ENCODE data around the gene ANKRD13A. TPM values are rescaled to one million over a fixed set of nuclear protein-coding genes. Genes with fewer than 3 reads are reported as not detected.

ANKRD13A gene
- total and polyA plus RNA-seq, 2 of the 13 experiments (the other 11 are each of a cell fraction or from before 2014, with no cell fraction given) = 34.1 to 41.6 TPM

DNA sequence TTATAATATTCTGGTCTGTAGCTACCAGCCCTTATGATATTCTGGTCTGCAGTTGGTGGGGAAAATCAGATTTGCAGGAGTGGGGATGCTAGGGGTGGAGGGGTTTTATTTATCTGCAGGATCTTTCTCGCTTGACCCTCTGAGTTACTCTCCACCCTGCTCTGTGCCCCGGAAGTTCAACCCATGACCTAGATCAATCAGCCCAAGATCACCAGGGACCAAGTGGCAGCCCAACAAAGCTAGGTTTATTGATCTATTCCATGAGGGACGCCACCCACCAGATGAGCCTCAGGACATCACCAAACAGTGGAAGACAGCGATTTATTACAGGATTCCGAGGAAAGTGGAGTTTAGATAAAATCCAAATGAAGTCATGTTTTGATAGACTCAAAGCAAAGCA is 74.9 kb downstream of the ANKRD13A start:
- Histone ChIP-seq H3K9me3 (ENCODE audit: low read length) (no peaks in the 10 kb centered on the region), H3K9ac (ENCODE audit: insufficient read depth, low read depth, low read length) (0 out of 2 replicates have a peak overlapping the region, but pooled peaks have one; percentile 4), H3K27ac (ENCODE audit: extremely low read length, insufficient read depth, low read length) (no peak overlapping the region), H4K20me1 (ENCODE audit: insufficient read depth, low read length) (no peaks in the 10 kb centered on the region), H3K27me3 (ENCODE audit: control insufficient read depth in 1 of 2, insufficient read depth in 2 of 2, low read length in 2 of 2) (no peaks in the 10 kb centered on the region), H3K4me3 (replicated peaks in 1 of 3; ENCODE audit: insufficient read depth in 1 of 3, low read depth in 2 of 3, low read length in 3 of 3) (0 out of 6 replicates have a peak overlapping the region, but pooled peaks of 1 of the 3 experiments have one; percentile 53), H2AFZ (ENCODE audit: low read length) (no peak overlapping the region), H3K79me2 (ENCODE audit: insufficient read depth, low read length) (no peaks in the 10 kb centered on the region), H3K4me2 (ENCODE audit: low read depth, low read length) (peak overlapping the region; percentile 45), H3K36me3 (replicated peaks in 1 of 2; ENCODE audit: control insufficient read depth in 1 of 2, insufficient read depth in 2 of 2, low read length in 2 of 2) (no peaks in the 10 kb centered on the region), H3K4me1 (ENCODE audit: insufficient read depth, low read length) (peaks cover 38% of the 10 kb centered on the region)
- intact Hi-C loops (cut with micrococcal nuclease; ENCODE audit: unreplicated experiment) = no loop called here
- BruUV-seq (replicated peaks) = no TSS peak
- no peak for DNase-seq (ENCODE audit: low spot score)
- in situ Hi-C loops (cut with HindIII; ENCODE audit: extremely low pct_ligation_motif_present, low pct_unique_long_range_greater_than_20kb) = no loop called here
- 19% methylated on average over 5 of the region's 5 CpGs for WGBS (ENCODE audit: low lambda C conversion rate)
- ChIA-PET CTCF (ENCODE audit: low intra/inter-chr PET ratio, low total read pairs) (no interaction called here), POLR2A (interaction anchor here (1.0 to 1.9 kb wide), 5 partner anchors 14 to 26 kb away, joined by 4 to 8 read pairs (median 5); no protein-coding TSS in a partner anchor)
- FAIRE-seq = peak; percentile 8
- ATAC-seq = peak; percentile 47
- TF ChIP-seq GABPA (IDR thresholded peaks at IDR 0.05; ENCODE audit: low read depth, low read length) (no peak), GABPA (CRISPR knock-in tag; IDR thresholded peaks at IDR 0.05; ENCODE audit: low read depth) (peak; percentile 84), PAWR (CRISPR knock-in tag; IDR thresholded peaks at IDR 0.05; ENCODE audit: borderline replicate concordance) (no peak), HNF4A (CRISPR knock-in tag; IDR thresholded peaks at IDR 0.05) (peak; percentile 46; the same call in 1 of the 2 replicates), GATAD2A (CRISPR knock-in tag; IDR thresholded peaks at IDR 0.05) (peak; percentile 28; the same call in 1 of the 2 replicates), NR2C2 (CRISPR knock-in tag; IDR thresholded peaks at IDR 0.05; ENCODE audit: borderline replicate concordance) (peak; percentile 90), KAT8 (CRISPR knock-in tag; IDR thresholded peaks at IDR 0.05) (0 out of 2 replicates have a peak, but pooled peaks have one; percentile 32), MAZ (IDR thresholded peaks at IDR 0.05; ENCODE audit: borderline replicate concordance, low read depth, low read length) (no peak), MAZ (CRISPR knock-in tag; IDR thresholded peaks at IDR 0.05; ENCODE audit: low read depth) (0 out of 2 replicates have a peak, but pooled peaks have one; percentile 30), ZNF253 (CRISPR knock-in tag; IDR thresholded peaks at IDR 0.05; ENCODE audit: borderline replicate concordance) (no peak), SAP130 (CRISPR knock-in tag; IDR thresholded peaks at IDR 0.05; ENCODE audit: low read depth) (0 out of 2 replicates have a peak, but pooled peaks have one; percentile 19), ZNF124 (CRISPR knock-in tag; IDR thresholded peaks at IDR 0.05) (no peak), FOXK1 (CRISPR knock-in tag; IDR thresholded peaks at IDR 0.05; ENCODE audit: borderline replicate concordance, low read depth) (no peak), ZNF605 (CRISPR knock-in tag; IDR thresholded peaks at IDR 0.05) (0 out of 2 replicates have a peak, but pooled peaks have one; percentile 46), MIXL1 (CRISPR knock-in tag; IDR thresholded peaks at IDR 0.05) (0 out of 2 replicates have a peak, but pooled peaks have one; percentile 34)
- TF ChIP-seq, protein P1, sequence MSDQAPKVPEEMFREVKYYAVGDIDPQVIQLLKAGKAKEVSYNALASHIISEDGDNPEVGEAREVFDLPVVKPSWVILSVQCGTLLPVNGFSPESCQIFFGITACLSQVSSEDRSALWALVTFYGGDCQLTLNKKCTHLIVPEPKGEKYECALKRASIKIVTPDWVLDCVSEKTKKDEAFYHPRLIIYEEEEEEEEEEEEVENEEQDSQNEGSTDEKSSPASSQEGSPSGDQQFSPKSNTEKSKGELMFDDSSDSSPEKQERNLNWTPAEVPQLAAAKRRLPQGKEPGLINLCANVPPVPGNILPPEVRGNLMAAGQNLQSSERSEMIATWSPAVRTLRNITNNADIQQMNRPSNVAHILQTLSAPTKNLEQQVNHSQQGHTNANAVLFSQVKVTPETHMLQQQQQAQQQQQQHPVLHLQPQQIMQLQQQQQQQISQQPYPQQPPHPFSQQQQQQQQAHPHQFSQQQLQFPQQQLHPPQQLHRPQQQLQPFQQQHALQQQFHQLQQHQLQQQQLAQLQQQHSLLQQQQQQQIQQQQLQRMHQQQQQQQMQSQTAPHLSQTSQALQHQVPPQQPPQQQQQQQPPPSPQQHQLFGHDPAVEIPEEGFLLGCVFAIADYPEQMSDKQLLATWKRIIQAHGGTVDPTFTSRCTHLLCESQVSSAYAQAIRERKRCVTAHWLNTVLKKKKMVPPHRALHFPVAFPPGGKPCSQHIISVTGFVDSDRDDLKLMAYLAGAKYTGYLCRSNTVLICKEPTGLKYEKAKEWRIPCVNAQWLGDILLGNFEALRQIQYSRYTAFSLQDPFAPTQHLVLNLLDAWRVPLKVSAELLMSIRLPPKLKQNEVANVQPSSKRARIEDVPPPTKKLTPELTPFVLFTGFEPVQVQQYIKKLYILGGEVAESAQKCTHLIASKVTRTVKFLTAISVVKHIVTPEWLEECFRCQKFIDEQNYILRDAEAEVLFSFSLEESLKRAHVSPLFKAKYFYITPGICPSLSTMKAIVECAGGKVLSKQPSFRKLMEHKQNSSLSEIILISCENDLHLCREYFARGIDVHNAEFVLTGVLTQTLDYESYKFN (CRISPR knock-in tag; conservative IDR thresholded peaks at IDR 0.05) = peak; percentile 40
- TF ChIP-seq, protein P2, sequence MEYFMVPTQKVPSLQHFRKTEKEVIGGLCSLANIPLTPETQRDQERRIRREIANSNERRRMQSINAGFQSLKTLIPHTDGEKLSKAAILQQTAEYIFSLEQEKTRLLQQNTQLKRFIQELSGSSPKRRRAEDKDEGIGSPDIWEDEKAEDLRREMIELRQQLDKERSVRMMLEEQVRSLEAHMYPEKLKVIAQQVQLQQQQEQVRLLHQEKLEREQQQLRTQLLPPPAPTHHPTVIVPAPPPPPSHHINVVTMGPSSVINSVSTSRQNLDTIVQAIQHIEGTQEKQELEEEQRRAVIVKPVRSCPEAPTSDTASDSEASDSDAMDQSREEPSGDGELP (IDR thresholded peaks at IDR 0.05; ENCODE audit: borderline replicate concordance, low read depth) = no peak
- TF ChIP-seq, protein P3, sequence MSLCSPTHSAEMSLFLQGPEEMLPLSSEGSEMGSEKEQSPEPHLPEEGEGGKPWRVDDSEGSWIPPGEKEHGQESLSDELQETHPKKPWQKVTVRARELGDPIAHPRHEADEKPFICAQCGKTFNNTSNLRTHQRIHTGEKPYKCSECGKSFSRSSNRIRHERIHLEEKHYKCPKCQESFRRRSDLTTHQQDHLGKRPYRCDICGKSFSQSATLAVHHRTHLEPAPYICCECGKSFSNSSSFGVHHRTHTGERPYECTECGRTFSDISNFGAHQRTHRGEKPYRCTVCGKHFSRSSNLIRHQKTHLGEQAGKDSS (CRISPR knock-in tag; IDR thresholded peaks at IDR 0.05; ENCODE audit: borderline replicate concordance, low read depth) = no peak
- TF ChIP-seq, protein P4, sequence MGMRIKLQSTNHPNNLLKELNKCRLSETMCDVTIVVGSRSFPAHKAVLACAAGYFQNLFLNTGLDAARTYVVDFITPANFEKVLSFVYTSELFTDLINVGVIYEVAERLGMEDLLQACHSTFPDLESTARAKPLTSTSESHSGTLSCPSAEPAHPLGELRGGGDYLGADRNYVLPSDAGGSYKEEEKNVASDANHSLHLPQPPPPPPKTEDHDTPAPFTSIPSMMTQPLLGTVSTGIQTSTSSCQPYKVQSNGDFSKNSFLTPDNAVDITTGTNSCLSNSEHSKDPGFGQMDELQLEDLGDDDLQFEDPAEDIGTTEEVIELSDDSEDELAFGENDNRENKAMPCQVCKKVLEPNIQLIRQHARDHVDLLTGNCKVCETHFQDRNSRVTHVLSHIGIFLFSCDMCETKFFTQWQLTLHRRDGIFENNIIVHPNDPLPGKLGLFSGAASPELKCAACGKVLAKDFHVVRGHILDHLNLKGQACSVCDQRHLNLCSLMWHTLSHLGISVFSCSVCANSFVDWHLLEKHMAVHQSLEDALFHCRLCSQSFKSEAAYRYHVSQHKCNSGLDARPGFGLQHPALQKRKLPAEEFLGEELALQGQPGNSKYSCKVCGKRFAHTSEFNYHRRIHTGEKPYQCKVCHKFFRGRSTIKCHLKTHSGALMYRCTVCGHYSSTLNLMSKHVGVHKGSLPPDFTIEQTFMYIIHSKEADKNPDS (CRISPR knock-in tag; IDR thresholded peaks at IDR 0.05) = no peak

Measured in HepG2 (cell line).